Lower lobe of right lung (tissue), 2 donors: ENCODE data around the gene ADAMTS2. TPM values are rescaled to one million over a fixed set of nuclear protein-coding genes. Genes with fewer than 3 reads are reported as not detected.
A peak's percentile ranks its signal among the peaks of the same experiment; 100 is the strongest.

Experiments
- ATAC-seq, 2 donors: fragments of 200-7000 bp; cut with Tn5 transposase; one replicate each; pipeline ENCODE4 v1.9.1; 2020 to 2022; ENCODE audit warnings: mild to moderate bottlenecking in 2 of 2, moderate library complexity in 2 of 2
- DNase-seq: peaks from one replicate; pipeline ENCODE4 v3.0.0-alpha.2; 2020
- H3K27ac ChIP-seq: fragments of 200-600 bp; one replicate; pipeline ENCODE4 v1.8.0; 2022
- H3K27me3 ChIP-seq: fragments of 200-600 bp; one replicate; pipeline ENCODE4 v1.8.0; 2022; ENCODE audit warnings: low read depth
- H3K36me3 ChIP-seq: fragments of 200-600 bp; one replicate; pipeline ENCODE4 v1.8.0; 2022; ENCODE audit warnings: mild to moderate bottlenecking
- H3K4me1 ChIP-seq: fragments of 200-600 bp; one replicate; pipeline ENCODE4 v1.8.0; 2022
- H3K4me3 ChIP-seq: fragments of 200-600 bp; one replicate; pipeline ENCODE4 v1.8.0; 2022; ENCODE audit warnings: mild to moderate bottlenecking
- H3K9me3 ChIP-seq: fragments of 200-600 bp; one replicate; pipeline ENCODE4 v1.8.0; 2022
- intact Hi-C: fragments of 100-400 bp; cut with DNase I; formaldehyde crosslinking; loops from one replicate; pipeline ENCODE4 v1.11.0; 2022
- total RNA-seq: library from RNA; stranded (reverse); fragmentation: NEBNext Ultra II Directional; extraction: Animal tissue kit (Norgen Biotek cat#: 25700); gene quantifications from one replicate; pipeline ENCODE4 v1.2.1, GENCODE V29; 2021
- TF ChIP-seq, protein P1 (sequence below): fragments of 200-600 bp; IDR thresholded peaks from one replicate; pipeline ENCODE4 v1.8.0; 2022; ENCODE audit warnings: antibody characterized with exemption, mild to moderate bottlenecking
- donor health status: DM: no; HTN: yes; CAD: no; lungs with severe emphysema.

Gene ADAMTS2
- total RNA-seq, 1 donor from 2014 or later, result 13.0 TPM

DNA sequence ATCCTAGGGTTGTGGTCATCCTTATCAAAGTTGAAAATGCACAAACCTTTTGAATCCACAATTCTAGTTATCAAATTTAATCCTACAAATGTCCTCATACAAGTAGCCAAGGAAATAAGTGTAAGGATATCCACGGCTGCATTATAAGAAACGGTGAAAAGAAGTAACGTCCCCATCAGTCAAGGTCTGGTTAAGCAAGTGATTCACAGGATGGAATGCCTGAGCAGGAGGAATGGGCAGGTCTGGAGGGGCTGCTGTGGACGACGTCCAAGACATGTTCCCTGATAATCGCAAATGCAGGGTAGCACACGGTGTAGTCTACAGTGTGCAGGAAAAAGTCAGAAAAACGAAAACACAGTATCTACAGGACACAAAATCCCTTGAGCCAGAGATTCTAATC lies 118.6 kb downstream of the ADAMTS2 start:
- TF ChIP-seq, protein P1, sequence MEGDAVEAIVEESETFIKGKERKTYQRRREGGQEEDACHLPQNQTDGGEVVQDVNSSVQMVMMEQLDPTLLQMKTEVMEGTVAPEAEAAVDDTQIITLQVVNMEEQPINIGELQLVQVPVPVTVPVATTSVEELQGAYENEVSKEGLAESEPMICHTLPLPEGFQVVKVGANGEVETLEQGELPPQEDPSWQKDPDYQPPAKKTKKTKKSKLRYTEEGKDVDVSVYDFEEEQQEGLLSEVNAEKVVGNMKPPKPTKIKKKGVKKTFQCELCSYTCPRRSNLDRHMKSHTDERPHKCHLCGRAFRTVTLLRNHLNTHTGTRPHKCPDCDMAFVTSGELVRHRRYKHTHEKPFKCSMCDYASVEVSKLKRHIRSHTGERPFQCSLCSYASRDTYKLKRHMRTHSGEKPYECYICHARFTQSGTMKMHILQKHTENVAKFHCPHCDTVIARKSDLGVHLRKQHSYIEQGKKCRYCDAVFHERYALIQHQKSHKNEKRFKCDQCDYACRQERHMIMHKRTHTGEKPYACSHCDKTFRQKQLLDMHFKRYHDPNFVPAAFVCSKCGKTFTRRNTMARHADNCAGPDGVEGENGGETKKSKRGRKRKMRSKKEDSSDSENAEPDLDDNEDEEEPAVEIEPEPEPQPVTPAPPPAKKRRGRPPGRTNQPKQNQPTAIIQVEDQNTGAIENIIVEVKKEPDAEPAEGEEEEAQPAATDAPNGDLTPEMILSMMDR, result no peak
- H3K4me3 ChIP-seq, result no peak overlapping the region
- intact Hi-C loops, result no loop called here
- no peaks in the 10 kb centered on the region for H3K36me3 ChIP-seq
- no peak for ATAC-seq
- H3K4me1 ChIP-seq, result no peaks in the 10 kb centered on the region
- no peaks in the 10 kb centered on the region for H3K27me3 ChIP-seq
- no peak for DNase-seq
- H3K9me3 ChIP-seq, result peaks cover 6% of the 10 kb centered on the region
- no peak overlapping the region for H3K27ac ChIP-seq

DNA sequence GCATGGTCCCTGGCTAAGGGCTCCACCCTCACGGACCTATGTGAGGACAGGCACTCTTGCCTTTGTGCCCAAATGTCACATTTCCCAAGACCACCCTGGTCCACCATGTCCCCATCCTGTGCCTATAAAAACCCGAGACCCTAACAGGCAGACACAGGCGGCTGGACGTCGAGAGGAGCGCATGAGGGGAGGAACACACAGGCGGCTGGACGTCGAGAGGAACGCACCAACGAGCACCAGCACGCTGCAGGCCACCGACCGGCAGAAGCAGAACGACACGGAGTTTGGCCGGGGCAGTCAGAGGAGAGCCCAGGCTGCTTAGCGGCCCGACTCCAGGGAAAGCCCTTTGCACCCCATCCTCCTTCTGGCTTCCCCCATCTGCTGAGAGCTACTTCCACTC lies 119.9 kb downstream of the ADAMTS2 start:
- Histone ChIP-seq H3K4me3 (no peak overlapping the region), H3K9me3 (peaks cover 6% of the 10 kb centered on the region), H3K4me1 (no peaks in the 10 kb centered on the region), H3K27me3 (no peaks in the 10 kb centered on the region), H3K36me3 (no peaks in the 10 kb centered on the region), H3K27ac (no peak overlapping the region)
- DNase-seq (peak; percentile 38), ATAC-seq (no peak)
- TF ChIP-seq, protein P1, result no peak
- intact Hi-C loops, result no loop called here

DNA sequence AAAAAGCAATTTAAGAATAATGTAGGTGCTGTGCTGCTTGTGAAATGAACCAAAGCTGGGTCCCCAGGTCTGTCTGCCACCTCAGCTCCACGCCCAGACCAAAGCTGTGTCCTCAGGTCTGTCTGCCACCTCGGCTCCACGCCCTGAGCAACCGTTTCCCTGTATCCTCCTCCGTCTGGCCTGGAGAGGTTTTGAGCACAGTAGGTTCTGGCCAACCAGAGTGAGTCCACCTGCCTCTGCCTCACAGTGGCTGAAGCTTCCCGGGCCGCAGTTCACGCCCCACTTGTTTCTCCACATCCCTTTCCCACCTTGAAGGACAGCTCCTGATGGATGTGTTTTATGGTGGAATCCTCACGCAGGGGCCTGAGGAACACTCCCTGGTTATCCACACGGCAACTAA lies 120.5 kb downstream of the ADAMTS2 start:
- Histone ChIP-seq H3K27ac (no peak overlapping the region), H3K9me3 (peaks cover 6% of the 10 kb centered on the region), H3K4me1 (no peaks in the 10 kb centered on the region), H3K27me3 (no peaks in the 10 kb centered on the region), H3K36me3 (no peaks in the 10 kb centered on the region), H3K4me3 (no peak overlapping the region)
- ATAC-seq (no peak), DNase-seq (peak; percentile 20)
- TF ChIP-seq, protein P1, result no peak
- intact Hi-C loops, result no loop called here

DNA sequence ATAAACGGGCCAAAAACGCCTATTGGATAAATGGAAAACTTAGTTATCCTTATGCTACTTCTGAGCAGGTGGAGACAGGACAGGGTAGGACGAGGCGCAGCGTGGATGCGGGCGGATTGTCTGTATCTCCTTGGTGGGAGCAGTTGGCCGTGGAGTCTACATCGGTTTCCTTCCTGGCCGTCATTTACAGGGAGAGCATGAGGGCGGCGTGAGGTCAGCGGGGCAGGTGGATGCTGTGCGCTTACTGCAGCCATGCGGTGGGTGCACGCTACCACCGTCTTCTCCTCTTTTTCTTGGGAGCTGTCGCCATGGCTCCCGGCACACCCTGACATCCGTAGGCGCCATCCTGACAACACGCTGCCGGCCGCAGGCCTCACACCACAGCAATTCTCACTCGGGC lies 121.3 kb downstream of the ADAMTS2 start:
- TF ChIP-seq, protein P1, result no peak
- no peak overlapping the region for H3K4me3 ChIP-seq
- H3K4me1 ChIP-seq, result no peaks in the 10 kb centered on the region
- H3K36me3 ChIP-seq, result no peaks in the 10 kb centered on the region
- no peaks in the 10 kb centered on the region for H3K27me3 ChIP-seq
- intact Hi-C loops, result no loop called here
- ATAC-seq (no peak), DNase-seq (peak; percentile 40)
- H3K9me3 ChIP-seq, result peaks cover 6% of the 10 kb centered on the region
- no peak overlapping the region for H3K27ac ChIP-seq

DNA sequence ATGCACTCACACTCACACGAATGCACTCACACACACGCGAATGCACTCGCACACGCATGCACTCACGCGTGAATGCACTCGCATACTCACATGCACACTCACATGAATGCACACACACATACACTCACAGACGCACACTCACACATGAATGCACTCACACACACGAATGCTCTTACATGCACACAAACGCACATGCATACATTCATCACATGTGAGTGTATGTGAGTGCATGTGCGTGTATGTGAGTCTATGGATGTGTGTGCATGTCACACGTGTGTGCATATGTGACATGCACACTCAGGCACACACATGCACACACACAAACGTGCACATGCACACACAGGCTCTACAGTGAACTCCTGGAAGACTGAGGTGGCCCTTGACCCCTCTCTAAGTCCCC lies 121.7 kb downstream of the ADAMTS2 start:
- intact Hi-C loops, result no loop called here
- Histone ChIP-seq H3K27me3 (no peaks in the 10 kb centered on the region), H3K4me1 (no peaks in the 10 kb centered on the region), H3K9me3 (peaks cover 6% of the 10 kb centered on the region), H3K27ac (no peak overlapping the region), H3K4me3 (no peak overlapping the region), H3K36me3 (no peaks in the 10 kb centered on the region)
- TF ChIP-seq, protein P1, result no peak
- ATAC-seq, result no peak
- peak; percentile 2 for DNase-seq
